ENCODE results near the gene SYNPO. TPM values are rescaled to one million over a fixed set of nuclear protein-coding genes. Genes with fewer than 3 reads are reported as not detected.

Gene SYNPO
- total RNA-seq, 1 experiment from 2014 or later, result 6.5 TPM

GRCh38 chr5:150671509-150672236, 31.2 kb downstream of the SYNPO start:
- Histone ChIP-seq H3K36me3 (no peaks in the 10 kb centered on the region), H3K4me1 (replicated peaks) (peaks cover 40% of the 10 kb centered on the region), H3K27ac (no peak overlapping the region), H3K4me3 (no peak overlapping the region), H3K27me3 (replicated peaks) (no peaks in the 10 kb centered on the region), H3K9me3 (replicated peaks) (no peaks in the 10 kb centered on the region)
- DNase-seq (ENCODE audit: low read depth in 1 of 2, low spot score in 2 of 2), result no peak

- peak overlapping the region; percentile 77 for H3K27ac ChIP-seq
- no peaks in the 10 kb centered on the region for H3K36me3 ChIP-seq
- peak overlapping the region; percentile 3; the same call in 1 of the 2 replicates for H3K4me3 ChIP-seq
- no peaks in the 10 kb centered on the region for H3K27me3 ChIP-seq (replicated peaks)
- H3K4me1 ChIP-seq (replicated peaks), result peaks cover 40% of the 10 kb centered on the region
- no peaks in the 10 kb centered on the region for H3K9me3 ChIP-seq (replicated peaks)
- no peak for DNase-seq (ENCODE audit: low read depth in 1 of 2, low spot score in 2 of 2)
Observed at GRCh38 chr5:150672237-150672883, 31.9 kb downstream of the SYNPO start.

- no peak for DNase-seq (ENCODE audit: low read depth in 1 of 2, low spot score in 2 of 2)
- peak overlapping the region; percentile 77 for H3K27ac ChIP-seq
- no peaks in the 10 kb centered on the region for H3K27me3 ChIP-seq (replicated peaks)
- H3K9me3 ChIP-seq (replicated peaks), result no peaks in the 10 kb centered on the region
- no peaks in the 10 kb centered on the region for H3K36me3 ChIP-seq
- H3K4me1 ChIP-seq (replicated peaks), result peaks cover 40% of the 10 kb centered on the region
- no peak overlapping the region for H3K4me3 ChIP-seq
Observed at GRCh38 chr5:150672884-150673275, 32.4 kb downstream of the SYNPO start.

GRCh38 chr5:150674341-150674821, 33.9 kb downstream of the SYNPO start:
- peak in 1 of 2 experiments; percentile 86 for DNase-seq (ENCODE audit: low read depth in 1 of 2, low spot score in 2 of 2)
- no peak overlapping the region for H3K4me3 ChIP-seq
- H3K36me3 ChIP-seq, result peaks cover 5% of the 10 kb centered on the region
- peaks cover 40% of the 10 kb centered on the region for H3K4me1 ChIP-seq (replicated peaks)
- H3K9me3 ChIP-seq (replicated peaks), result no peaks in the 10 kb centered on the region
- no peaks in the 10 kb centered on the region for H3K27me3 ChIP-seq (replicated peaks)
- H3K27ac ChIP-seq, result peak overlapping the region; percentile 77

GRCh38 chr5:150675069-150675468, 34.6 kb downstream of the SYNPO start:
- Histone ChIP-seq H3K4me1 (replicated peaks) (peaks cover 40% of the 10 kb centered on the region), H3K27ac (peak overlapping the region; percentile 77), H3K4me3 (no peak overlapping the region), H3K36me3 (peaks cover 7% of the 10 kb centered on the region), H3K9me3 (replicated peaks) (no peaks in the 10 kb centered on the region), H3K27me3 (replicated peaks) (no peaks in the 10 kb centered on the region)
- no peak for DNase-seq (ENCODE audit: low read depth in 1 of 2, low spot score in 2 of 2)

GRCh38 chr5:150676578-150676977, 36.1 kb downstream of the SYNPO start:
- DNase-seq (ENCODE audit: low read depth in 1 of 2, low spot score in 2 of 2), result no peak
- peaks cover 40% of the 10 kb centered on the region for H3K4me1 ChIP-seq (replicated peaks)
- H3K27ac ChIP-seq, result no peak overlapping the region
- no peak overlapping the region for H3K4me3 ChIP-seq
- H3K27me3 ChIP-seq (replicated peaks), result no peaks in the 10 kb centered on the region
- no peaks in the 10 kb centered on the region for H3K9me3 ChIP-seq (replicated peaks)
- H3K36me3 ChIP-seq, result peaks cover 15% of the 10 kb centered on the region

GRCh38 chr5:150689120-150689519, 48.7 kb downstream of the SYNPO start:
- no peak overlapping the region for H3K4me3 ChIP-seq
- no peak overlapping the region for H3K27ac ChIP-seq
- no peaks in the 10 kb centered on the region for H3K4me1 ChIP-seq (replicated peaks)
- no peak for DNase-seq (ENCODE audit: low read depth in 1 of 2, low spot score in 2 of 2)
- peaks cover 57% of the 10 kb centered on the region for H3K36me3 ChIP-seq
- H3K9me3 ChIP-seq (replicated peaks), result no peaks in the 10 kb centered on the region
- H3K27me3 ChIP-seq (replicated peaks), result no peaks in the 10 kb centered on the region

- Histone ChIP-seq H3K9me3 (replicated peaks) (no peaks in the 10 kb centered on the region), H3K4me3 (no peak overlapping the region), H3K27ac (no peak overlapping the region), H3K4me1 (replicated peaks) (no peaks in the 10 kb centered on the region), H3K36me3 (peaks cover 73% of the 10 kb centered on the region), H3K27me3 (replicated peaks) (no peaks in the 10 kb centered on the region)
- DNase-seq (ENCODE audit: low read depth in 1 of 2, low spot score in 2 of 2), result no peak
Observed at GRCh38 chr5:150690760-150691159, 50.3 kb downstream of the SYNPO start.

GRCh38 chr5:150692276-150692675, 51.8 kb downstream of the SYNPO start:
- no peak for DNase-seq (ENCODE audit: low read depth in 1 of 2, low spot score in 2 of 2)
- Histone ChIP-seq H3K4me3 (no peak overlapping the region), H3K9me3 (replicated peaks) (no peaks in the 10 kb centered on the region), H3K4me1 (replicated peaks) (no peaks in the 10 kb centered on the region), H3K36me3 (peaks cover 82% of the 10 kb centered on the region), H3K27ac (no peak overlapping the region), H3K27me3 (replicated peaks) (no peaks in the 10 kb centered on the region)

- Histone ChIP-seq H3K9me3 (replicated peaks) (no peaks in the 10 kb centered on the region), H3K4me1 (replicated peaks) (peaks cover 7% of the 10 kb centered on the region), H3K27me3 (replicated peaks) (no peaks in the 10 kb centered on the region), H3K36me3 (peaks cover 98% of the 10 kb centered on the region), H3K27ac (no peak overlapping the region), H3K4me3 (no peak overlapping the region)
- no peak for DNase-seq (ENCODE audit: low read depth in 1 of 2, low spot score in 2 of 2)
Observed at GRCh38 chr5:150694612-150695011, 54.2 kb downstream of the SYNPO start.

GRCh38 chr5:150700246-150700593, 59.8 kb downstream of the SYNPO start:
- Histone ChIP-seq H3K27me3 (replicated peaks) (no peaks in the 10 kb centered on the region), H3K9me3 (replicated peaks) (no peaks in the 10 kb centered on the region), H3K4me3 (peak overlapping the region; percentile 81), H3K36me3 (peaks cover 52% of the 10 kb centered on the region), H3K4me1 (replicated peaks) (peaks cover 15% of the 10 kb centered on the region), H3K27ac (peak overlapping the region; percentile 79)
- DNase-seq (ENCODE audit: low read depth in 1 of 2, low spot score in 2 of 2), result no peak

- Histone ChIP-seq H3K4me3 (peak within 1 kb of the TSS; percentile 81), H3K27ac (peak within 1 kb of the TSS; percentile 79), H3K9me3 (replicated peaks) (no peaks in the 10 kb centered on the region), H3K4me1 (replicated peaks) (peaks cover 15% of the 10 kb centered on the region), H3K27me3 (replicated peaks) (no peaks in the 10 kb centered on the region), H3K36me3 (peaks cover 46% of the 10 kb centered on the region)
- DNase-seq (ENCODE audit: low read depth in 1 of 2, low spot score in 2 of 2), result peak; percentile 94 to 95
Observed at GRCh38 chr5:150700594-150701377, 60.3 kb downstream of the SYNPO start, which contains the start of gene RBM22. Gene RBM22 (minus strand): TSS chr5:150701062. CDS start chr5:150700985, 77 bp downstream.

- Histone ChIP-seq H3K27me3 (replicated peaks) (no peaks in the 10 kb centered on the region), H3K36me3 (peaks cover 26% of the 10 kb centered on the region), H3K9me3 (replicated peaks) (no peaks in the 10 kb centered on the region), H3K27ac (no peak overlapping the region), H3K4me1 (replicated peaks) (peaks cover 15% of the 10 kb centered on the region), H3K4me3 (no peak overlapping the region)
- no peak for DNase-seq (ENCODE audit: low read depth in 1 of 2, low spot score in 2 of 2)
Observed at GRCh38 chr5:150703762-150704161, 63.3 kb downstream of the SYNPO start.

Data from SJSA1 (cell line).